Measurements from ENCODE around the gene ADAMTS1. TPM values are rescaled to one million over a fixed set of nuclear protein-coding genes. Genes with fewer than 3 reads are reported as not detected.
A peak's percentile ranks its signal among the peaks of the same experiment; 100 is the strongest.

The ADAMTS1 gene
- total and polyA plus RNA-seq, 12 donors = 9.3 to 111 (median 41.9) TPM

DNA sequence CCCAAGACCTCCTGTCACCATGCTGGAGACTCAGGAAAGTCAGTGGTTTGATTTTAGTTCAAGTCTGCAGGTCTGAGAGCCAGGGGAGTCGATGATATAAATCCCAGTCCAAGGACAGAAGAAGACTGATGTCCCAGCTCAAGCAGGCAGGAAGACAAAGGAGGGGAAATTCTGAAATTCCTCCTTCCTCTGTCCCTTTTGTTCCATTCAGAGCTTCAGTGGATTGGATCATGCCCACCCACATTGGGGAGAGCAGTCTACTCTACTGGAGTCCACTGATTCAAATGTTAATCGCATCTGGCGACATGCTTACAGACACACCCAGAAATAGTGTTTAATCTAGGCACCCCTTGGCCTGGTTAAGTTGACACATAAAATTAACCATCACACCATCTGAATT is 7.2 kb upstream of the ADAMTS1 start:
- intact Hi-C loops (cut with DNase I) = loop anchor here (5.0 to 10.0 kb wide), 4 partner anchors 710 to 1892 kb away; no protein-coding TSS in a partner anchor
- whole genome bisulfite sequencing, 4 donors = 80 to 91% (median 83%) methylated on average over 3 of the region's 3 CpGs

DNA sequence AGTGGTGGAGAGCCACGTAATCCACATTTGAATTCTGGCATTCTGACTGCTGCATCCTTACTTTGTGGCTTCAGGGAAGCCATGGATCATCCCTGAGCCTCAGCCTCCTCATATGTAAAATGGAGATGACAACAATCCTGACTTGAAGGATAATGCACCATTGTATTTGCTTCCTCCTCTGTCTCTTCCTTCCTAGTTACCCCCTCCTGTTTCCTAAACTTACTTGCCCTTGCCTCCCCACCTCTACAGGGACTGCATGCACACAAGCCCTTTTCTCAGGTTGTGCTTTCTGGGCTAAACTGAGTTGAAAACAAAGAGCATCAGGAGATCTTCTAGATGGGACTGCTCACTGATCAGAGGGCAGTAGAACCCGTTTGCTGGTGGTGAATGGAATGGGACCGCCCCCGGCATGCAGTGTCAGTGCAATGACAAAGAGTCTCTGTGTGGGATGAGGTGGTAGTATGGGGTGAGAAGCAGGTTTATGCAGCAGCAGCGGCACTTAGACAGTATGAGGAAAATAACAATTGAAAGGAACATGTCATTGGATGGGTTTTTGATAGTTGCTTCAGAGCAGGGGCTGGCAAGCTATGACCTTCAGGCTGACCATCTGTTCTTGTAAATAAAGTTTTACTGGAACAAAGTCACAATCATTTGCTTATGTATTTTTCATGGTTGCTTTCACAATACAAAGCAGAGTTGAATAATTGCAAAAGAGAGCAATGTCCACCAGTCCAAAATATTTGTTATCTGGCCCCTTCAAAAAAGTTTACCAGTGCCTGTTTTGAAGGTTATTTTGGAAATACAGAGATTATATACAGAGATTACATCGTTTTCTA is 6.1 kb upstream of the ADAMTS1 start:
- H3K4me3 ChIP-seq = no peak overlapping the region
- H3K27me3 ChIP-seq = peaks cover 2% of the 10 kb centered on the region
- TF ChIP-seq POLR2A (IDR thresholded peaks at IDR 0.05) = no peak
- TF ChIP-seq, protein P1, sequence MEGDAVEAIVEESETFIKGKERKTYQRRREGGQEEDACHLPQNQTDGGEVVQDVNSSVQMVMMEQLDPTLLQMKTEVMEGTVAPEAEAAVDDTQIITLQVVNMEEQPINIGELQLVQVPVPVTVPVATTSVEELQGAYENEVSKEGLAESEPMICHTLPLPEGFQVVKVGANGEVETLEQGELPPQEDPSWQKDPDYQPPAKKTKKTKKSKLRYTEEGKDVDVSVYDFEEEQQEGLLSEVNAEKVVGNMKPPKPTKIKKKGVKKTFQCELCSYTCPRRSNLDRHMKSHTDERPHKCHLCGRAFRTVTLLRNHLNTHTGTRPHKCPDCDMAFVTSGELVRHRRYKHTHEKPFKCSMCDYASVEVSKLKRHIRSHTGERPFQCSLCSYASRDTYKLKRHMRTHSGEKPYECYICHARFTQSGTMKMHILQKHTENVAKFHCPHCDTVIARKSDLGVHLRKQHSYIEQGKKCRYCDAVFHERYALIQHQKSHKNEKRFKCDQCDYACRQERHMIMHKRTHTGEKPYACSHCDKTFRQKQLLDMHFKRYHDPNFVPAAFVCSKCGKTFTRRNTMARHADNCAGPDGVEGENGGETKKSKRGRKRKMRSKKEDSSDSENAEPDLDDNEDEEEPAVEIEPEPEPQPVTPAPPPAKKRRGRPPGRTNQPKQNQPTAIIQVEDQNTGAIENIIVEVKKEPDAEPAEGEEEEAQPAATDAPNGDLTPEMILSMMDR (IDR thresholded peaks at IDR 0.05) = no peak
- intact Hi-C loops (cut with DNase I) = loop anchor here (5.0 to 10.0 kb wide), 4 partner anchors 711 to 1893 kb away; no protein-coding TSS in a partner anchor
- H3K36me3 ChIP-seq (replicated peaks in 1 of 2) = no peaks in the 10 kb centered on the region
- 65 to 78% (median 73%) methylated on average over 6 of the region's 6 CpGs for WGBS, 4 donors
- H3K27ac ChIP-seq = no peak overlapping the region
- H3K9me3 ChIP-seq (replicated peaks in 1 of 3) = no peaks in the 10 kb centered on the region
- H3K4me1 ChIP-seq (replicated peaks in 1 of 2) = peaks cover under 1 to 4% of the 10 kb centered on the region in 2 donors
- DNase-seq = no peak

More for the DNA sequence above, 7.2 kb upstream of the ADAMTS1 start:
- no peaks in the 10 kb centered on the region for H3K27me3 ChIP-seq
- no peak overlapping the region for H3K27ac ChIP-seq
- H3K9me3 ChIP-seq (replicated peaks in 1 of 3) = no peaks in the 10 kb centered on the region
- no peaks in the 10 kb centered on the region for H3K36me3 ChIP-seq (replicated peaks in 1 of 2)
- no peak overlapping the region for H3K4me3 ChIP-seq
- TF ChIP-seq, protein P1 (IDR thresholded peaks at IDR 0.05) = no peak
- TF ChIP-seq POLR2A (IDR thresholded peaks at IDR 0.05) = no peak
- H3K4me1 ChIP-seq (replicated peaks in 1 of 2) = peaks cover 0 to 4% of the 10 kb centered on the region in 2 donors
- no peak for DNase-seq

DNA sequence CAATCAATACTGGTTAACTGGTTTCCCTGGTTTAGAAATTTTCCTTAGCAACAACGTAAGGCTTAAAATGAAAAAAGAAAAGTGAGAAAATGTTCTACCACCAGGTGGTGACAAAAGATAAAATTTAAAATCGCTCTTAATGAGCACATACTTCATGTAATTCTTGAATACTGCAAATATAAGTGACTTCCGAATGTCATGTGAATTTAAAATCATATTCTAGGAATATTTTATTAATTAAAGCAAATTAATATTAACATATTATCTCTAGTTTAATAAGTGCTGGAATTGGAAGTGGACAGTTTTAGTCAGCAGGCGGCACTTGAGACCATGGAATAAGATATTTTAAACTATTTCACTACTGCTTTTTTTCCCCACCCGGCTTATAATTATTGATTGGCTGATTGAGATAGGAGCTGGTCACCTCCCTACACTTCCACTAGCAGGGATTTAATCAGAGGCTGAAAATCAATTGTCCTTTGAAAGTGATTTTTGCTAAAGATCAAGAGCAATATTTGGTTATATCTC is 5.0 kb upstream of the ADAMTS1 start:
- no peak overlapping the region for H3K4me3 ChIP-seq
- intact Hi-C loops (cut with DNase I) = loop anchor here (5.0 to 10.0 kb wide), 4 partner anchors 712 to 1895 kb away; no protein-coding TSS in a partner anchor
- 18 to 19% (median 19%) methylated on average over 5 of the region's 5 CpGs for WGBS, 4 donors

More for the DNA sequence above, 5.0 kb upstream of the ADAMTS1 start:
- no peak for DNase-seq
- Histone ChIP-seq H3K9me3 (replicated peaks in 1 of 3) (no peaks in the 10 kb centered on the region), H3K27me3 (peaks cover 4% of the 10 kb centered on the region), H3K36me3 (replicated peaks in 1 of 2) (no peaks in the 10 kb centered on the region), H3K4me1 (replicated peaks in 1 of 2) (peaks cover 4 to 8% of the 10 kb centered on the region in 2 donors), H3K27ac (no peak overlapping the region)
- TF ChIP-seq POLR2A (IDR thresholded peaks at IDR 0.05) = no peak
- TF ChIP-seq, protein P1 (IDR thresholded peaks at IDR 0.05) = peak; percentile 42 to 95 (median 62)
